OCI-LY3 (cell line): ENCODE measurements around the gene RASEF.
"Not testable (repeated sequence)": the region's sequence is repeated elsewhere in the genome, so short reads cannot be mapped to it uniquely, and the experiment has no call there.

ENCODE experiments used
- H2AFZ ChIP-seq: fragments of 200-600, 300-600 bp; shearing (Covaris generic); 2 replicates; pipeline ENCODE4 v1.6.0; 2014; ENCODE audit warnings: antibody characterized with exemption, low read depth, low read length
- H3K27ac ChIP-seq: fragments of 200-600, 300-600 bp; sonication (generic); 2 replicates; pipeline ENCODE4 v1.5.1; 2014; ENCODE audit warnings: mild to moderate bottlenecking, low read length, moderate library complexity, mixed read lengths
- H3K27me3 ChIP-seq: fragments of 200-600, 300-600 bp; sonication (generic); 2 replicates; pipeline ENCODE4 v1.6.1; 2014; ENCODE audit warnings: low read depth, low read length, mixed read lengths
- H3K36me3 ChIP-seq: fragments of 200-600, 300-600 bp; sonication (generic); replicated peaks from 2 replicates; pipeline ENCODE3; 2014; ENCODE audit warnings: low read depth, low read length, mixed read lengths
- H3K4me1 ChIP-seq: fragments of 300-600, 200-600 bp; sonication (generic); 2 replicates; pipeline ENCODE4 v1.6.1; 2014; ENCODE audit warnings: low read length, mixed read lengths
- H3K4me2 ChIP-seq: fragments of 200-600, 300-600 bp; sonication (generic); 2 replicates; pipeline ENCODE4 v1.6.1; 2014; ENCODE audit warnings: low read length, mixed read lengths
- H3K4me3 ChIP-seq: fragments of 300-600, 200-600 bp; sonication (generic); 2 replicates; pipeline ENCODE4 v1.5.1; 2014; ENCODE audit warnings: antibody characterized with exemption, mild to moderate bottlenecking, low read length, moderate library complexity
- H3K79me2 ChIP-seq: fragments of 300-600, 200-600 bp; shearing (Covaris generic); 2 replicates; pipeline ENCODE4 v1.6.1; 2014; ENCODE audit warnings: mild to moderate bottlenecking, low read length, mixed read lengths
- H3K9ac ChIP-seq: fragments of 300-600, 200-600 bp; shearing (Covaris generic); 2 replicates; pipeline ENCODE4 v1.6.0; 2014; ENCODE audit warnings: mild to moderate bottlenecking, low read length, moderate library complexity
- H3K9me3 ChIP-seq: fragments of 200-600, 300-600 bp; shearing (Covaris generic); 2 replicates; pipeline ENCODE4 v1.6.1; 2014; ENCODE audit warnings: low read length, mixed read lengths; ENCODE audit not compliant: insufficient read depth
- H4K20me1 ChIP-seq: fragments of 200-600, 300-600 bp; sonication (generic); 2 replicates; pipeline ENCODE4 v1.6.1; 2016; ENCODE audit warnings: low read length, mixed read lengths; ENCODE audit not compliant: insufficient read depth
- EZH2phosphoT487 ChIP-seq: fragments of 200-600 bp; shearing (Covaris generic); IDR thresholded peaks from 2 replicates; pipeline ENCODE4 v1.6.1; 2018; ENCODE audit warnings: antibody characterized with exemption, mixed run types, low read depth
- TF ChIP-seq, protein P1 (sequence below): fragments of 200-600, 300-600 bp; sonication (generic); IDR thresholded peaks from 2 replicates; pipeline ENCODE4 v1.5.1; 2014; ENCODE audit warnings: antibody characterized with exemption, low read length, low read depth

Gene RASEF

DNA sequence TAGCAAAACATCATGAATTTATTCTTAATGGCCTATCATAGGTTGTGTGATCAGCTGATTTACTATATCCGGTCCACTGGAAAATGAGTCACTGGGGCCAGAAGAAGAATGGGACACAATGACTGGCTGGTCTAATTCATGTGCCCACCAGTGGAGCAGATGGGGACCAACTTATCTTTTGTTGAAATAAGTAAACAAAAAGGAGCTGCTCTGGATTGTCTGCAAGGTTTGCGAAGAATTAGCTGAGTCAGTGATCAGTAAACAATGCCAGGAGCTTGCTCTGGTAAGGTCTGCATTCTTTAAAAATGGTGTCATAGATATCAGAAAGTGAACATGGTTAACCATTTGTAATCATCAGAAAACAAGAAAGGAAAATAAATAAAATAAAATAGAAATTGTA lies 128.0 kb downstream of the RASEF start:
- no peak overlapping the region for H2AFZ ChIP-seq
- H3K4me3 ChIP-seq = no peak overlapping the region
- H3K9me3 ChIP-seq = no peaks in the 10 kb centered on the region
- H3K36me3 ChIP-seq = no peaks in the 10 kb centered on the region
- H4K20me1 ChIP-seq = no peaks in the 10 kb centered on the region
- no peak overlapping the region for H3K27ac ChIP-seq
- no peaks in the 10 kb centered on the region for H3K79me2 ChIP-seq
- H3K27me3 ChIP-seq = peaks cover 8% of the 10 kb centered on the region; the same call in 1 of the 2 replicates
- H3K4me1 ChIP-seq = peaks cover 16% of the 10 kb centered on the region
- TF ChIP-seq EZH2phosphoT487 = no peak
- TF ChIP-seq, protein P1, sequence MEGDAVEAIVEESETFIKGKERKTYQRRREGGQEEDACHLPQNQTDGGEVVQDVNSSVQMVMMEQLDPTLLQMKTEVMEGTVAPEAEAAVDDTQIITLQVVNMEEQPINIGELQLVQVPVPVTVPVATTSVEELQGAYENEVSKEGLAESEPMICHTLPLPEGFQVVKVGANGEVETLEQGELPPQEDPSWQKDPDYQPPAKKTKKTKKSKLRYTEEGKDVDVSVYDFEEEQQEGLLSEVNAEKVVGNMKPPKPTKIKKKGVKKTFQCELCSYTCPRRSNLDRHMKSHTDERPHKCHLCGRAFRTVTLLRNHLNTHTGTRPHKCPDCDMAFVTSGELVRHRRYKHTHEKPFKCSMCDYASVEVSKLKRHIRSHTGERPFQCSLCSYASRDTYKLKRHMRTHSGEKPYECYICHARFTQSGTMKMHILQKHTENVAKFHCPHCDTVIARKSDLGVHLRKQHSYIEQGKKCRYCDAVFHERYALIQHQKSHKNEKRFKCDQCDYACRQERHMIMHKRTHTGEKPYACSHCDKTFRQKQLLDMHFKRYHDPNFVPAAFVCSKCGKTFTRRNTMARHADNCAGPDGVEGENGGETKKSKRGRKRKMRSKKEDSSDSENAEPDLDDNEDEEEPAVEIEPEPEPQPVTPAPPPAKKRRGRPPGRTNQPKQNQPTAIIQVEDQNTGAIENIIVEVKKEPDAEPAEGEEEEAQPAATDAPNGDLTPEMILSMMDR = no peak
- no peak overlapping the region for H3K4me2 ChIP-seq
- no peak overlapping the region for H3K9ac ChIP-seq

DNA sequence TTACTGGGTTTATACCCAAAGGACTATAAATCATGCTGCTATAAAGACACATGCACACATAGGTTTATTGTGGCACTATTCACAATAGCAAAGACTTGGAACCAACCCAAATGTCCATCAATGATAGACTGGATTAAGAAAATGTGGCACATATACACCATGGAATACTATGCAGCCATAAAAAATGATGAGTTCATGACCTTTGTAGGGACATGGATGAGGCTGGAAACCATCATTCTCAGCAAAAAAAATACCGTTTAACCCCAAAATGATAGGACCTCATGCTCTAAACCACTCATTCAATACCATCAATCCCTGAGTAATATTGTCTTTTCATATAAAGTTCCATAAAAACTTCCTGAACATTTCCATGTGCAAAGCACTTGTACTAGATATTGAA lies 128.9 kb downstream of the RASEF start:
- H3K4me3 ChIP-seq, H3K36me3 ChIP-seq, H3K4me2 ChIP-seq, H4K20me1 ChIP-seq, H3K27me3 ChIP-seq, H3K9me3 ChIP-seq, H3K9ac ChIP-seq, H3K4me1 ChIP-seq, H3K79me2 ChIP-seq, H2AFZ ChIP-seq, H3K27ac ChIP-seq: not testable (repeated sequence)

DNA sequence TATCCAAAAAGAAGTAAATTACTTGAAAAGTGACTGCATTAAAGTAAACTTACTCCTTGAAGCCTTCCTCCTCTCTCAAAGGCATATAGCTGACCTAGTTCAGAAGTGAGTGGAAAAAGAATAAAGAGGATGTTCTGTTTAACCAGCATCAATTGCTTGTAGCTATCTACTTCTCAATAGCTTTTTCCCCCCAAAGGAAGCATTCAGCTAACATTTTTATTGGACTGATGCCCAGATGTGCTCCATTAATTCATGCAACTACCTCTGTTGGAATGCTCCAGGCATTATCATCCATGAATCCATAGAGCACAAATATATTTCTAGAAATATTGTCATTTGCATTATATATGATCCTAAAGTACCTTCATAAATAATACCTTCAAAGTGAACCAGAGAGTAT lies 132.8 kb downstream of the RASEF start:
- Histone ChIP-seq H3K4me3 (no peak overlapping the region), H3K9ac (no peak overlapping the region), H3K4me1 (no peaks in the 10 kb centered on the region), H3K9me3 (no peaks in the 10 kb centered on the region), H3K27me3 (no peaks in the 10 kb centered on the region), H3K79me2 (no peaks in the 10 kb centered on the region), H2AFZ (no peak overlapping the region), H4K20me1 (no peaks in the 10 kb centered on the region), H3K36me3 (no peaks in the 10 kb centered on the region), H3K4me2 (no peak overlapping the region), H3K27ac (no peak overlapping the region)
- TF ChIP-seq, protein P1 = no peak
- no peak for TF ChIP-seq EZH2phosphoT487
